OCI-LY7 (cell line): ENCODE results near the gene SELPLG.

Source experiments
- CTCF ChIP-seq: fragments of 200-600 bp; sonication (generic); conservative IDR thresholded peaks from 2 replicates; pipeline ENCODE4 v1.5.1; 2014; ENCODE audit warnings: mild to moderate bottlenecking, antibody characterized with exemption, low read length, moderate library complexity, mixed read lengths
- EZH2phosphoT487 ChIP-seq: fragments of 200-600 bp; sonication (generic); IDR thresholded peaks from 2 replicates; pipeline ENCODE4 v1.6.1; 2018; ENCODE audit warnings: low read depth, borderline replicate concordance, mild to moderate bottlenecking, mixed run types, antibody characterized with exemption, low read length, moderate library complexity, mixed read lengths

- TF ChIP-seq CTCF (peak; percentile 62; the same call in 1 of the 2 replicates), EZH2phosphoT487 (no peak)
Measured at GRCh38 chr12:108633534-108634248, at the start of gene SELPLG.
